ENCODE results near the gene HTR1E. TPM values are rescaled to one million over a fixed set of nuclear protein-coding genes. Genes with fewer than 3 reads are reported as not detected.
"Not testable (repeated sequence)": the region's sequence is repeated elsewhere in the genome, so short reads cannot be mapped to it uniquely, and the experiment has no call there.

The HTR1E gene, protein sequence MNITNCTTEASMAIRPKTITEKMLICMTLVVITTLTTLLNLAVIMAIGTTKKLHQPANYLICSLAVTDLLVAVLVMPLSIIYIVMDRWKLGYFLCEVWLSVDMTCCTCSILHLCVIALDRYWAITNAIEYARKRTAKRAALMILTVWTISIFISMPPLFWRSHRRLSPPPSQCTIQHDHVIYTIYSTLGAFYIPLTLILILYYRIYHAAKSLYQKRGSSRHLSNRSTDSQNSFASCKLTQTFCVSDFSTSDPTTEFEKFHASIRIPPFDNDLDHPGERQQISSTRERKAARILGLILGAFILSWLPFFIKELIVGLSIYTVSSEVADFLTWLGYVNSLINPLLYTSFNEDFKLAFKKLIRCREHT
- not detected for total RNA-seq

DNA sequence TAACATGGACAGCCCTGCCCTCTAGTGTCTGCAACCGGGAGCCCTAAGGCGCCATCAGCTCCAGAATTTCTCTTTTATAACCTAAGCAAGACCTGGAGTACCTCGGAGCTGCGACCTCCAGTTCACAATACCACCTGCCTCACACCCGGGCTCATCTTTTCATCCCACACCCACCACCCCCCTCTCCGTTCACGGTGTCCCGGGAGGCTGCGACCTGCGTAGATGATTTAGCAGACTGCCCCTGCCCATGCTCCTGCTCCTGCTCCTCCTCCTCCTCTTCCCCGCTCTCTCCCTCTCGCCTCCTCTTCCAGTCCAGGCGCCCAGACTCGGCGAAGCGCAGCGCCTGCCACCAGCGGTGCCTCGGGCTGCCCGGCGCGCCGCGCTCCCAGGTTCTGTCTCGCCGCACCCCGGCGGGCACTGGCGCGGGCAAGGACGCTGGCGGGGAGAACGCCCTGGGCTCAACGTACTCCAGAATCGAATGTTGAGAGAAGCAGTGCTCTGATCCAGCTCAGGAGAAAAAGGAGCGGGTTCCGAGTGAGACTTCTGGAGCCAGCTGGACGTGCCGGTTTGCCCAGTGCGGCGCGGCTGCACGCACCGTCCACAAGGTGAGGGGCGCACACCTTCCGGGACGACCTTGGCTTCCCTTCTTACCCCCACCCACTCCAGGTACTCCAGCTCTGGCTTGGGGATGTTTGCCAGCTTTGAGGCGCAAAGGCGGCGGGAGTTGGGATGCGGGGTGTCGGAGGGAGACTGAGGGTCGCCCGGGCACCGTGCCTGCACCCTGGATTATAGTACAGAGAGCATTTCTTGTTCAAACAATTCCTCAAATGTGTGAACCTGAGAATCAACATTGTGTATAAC, at the start of gene HTR1E:
Gene HTR1E, plus strand, starts transcription at position 310 of the 861 bp plus-strand sequence. CDS start 77,807 bp downstream, outside the sequence.
- no peak within 1 kb of the TSS for H3K27ac ChIP-seq (ENCODE audit: low read depth, low read length)
- H3K9ac ChIP-seq (ENCODE audit: low read depth in 1 of 3, low read length in 3 of 3): no peak within 1 kb of the TSS
- peaks cover 14 to 23% (median 20%) of the 10 kb centered on the region in 3 donors for H3K27me3 ChIP-seq (ENCODE audit: control insufficient read depth in 3 of 3, insufficient read depth in 3 of 3, low read length in 3 of 3)
- peaks cover 0 to 4% (median 0%) of the 10 kb centered on the region in 3 donors for H3K4me1 ChIP-seq (ENCODE audit: control insufficient read depth in 3 of 3, insufficient read depth in 3 of 3, low read length in 3 of 3)
- peak within 1 kb of the TSS; percentile 35 to 37 (median 36) for H3K4me3 ChIP-seq (ENCODE audit: low read length in 3 of 3)
- no peaks in the 10 kb centered on the region for H3K9me3 ChIP-seq (ENCODE audit: control insufficient read depth in 3 of 3, low read length in 3 of 3)
- no peaks in the 10 kb centered on the region for H3K36me3 ChIP-seq (ENCODE audit: control insufficient read depth in 3 of 3, insufficient read depth in 3 of 3, low read length in 3 of 3)

DNA sequence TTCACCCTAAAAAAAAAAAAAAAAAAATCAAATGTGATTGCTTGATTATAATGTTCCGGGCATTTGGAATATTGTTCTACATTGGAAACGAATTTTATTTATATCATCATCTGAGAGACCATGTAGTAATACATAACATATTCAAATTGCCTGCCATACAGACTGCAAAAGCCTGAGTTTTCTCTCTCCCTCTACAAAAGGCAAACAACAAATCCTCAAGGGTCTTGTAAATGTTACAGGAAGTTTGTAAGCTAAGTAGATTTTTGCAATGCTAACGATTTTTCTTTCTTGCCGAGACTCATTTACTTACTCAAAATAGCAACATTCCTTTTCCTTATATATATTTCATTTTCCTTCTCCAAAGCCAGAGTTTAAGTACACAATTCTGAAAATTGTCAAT, 49.0 kb upstream of the HTR1E start:
- Histone ChIP-seq H3K27ac (ENCODE audit: low read depth, low read length) (no peak overlapping the region), H3K27me3 (ENCODE audit: control insufficient read depth in 3 of 3, insufficient read depth in 3 of 3, low read length in 3 of 3) (no peaks in the 10 kb centered on the region), H3K4me1 (ENCODE audit: control insufficient read depth in 3 of 3, insufficient read depth in 3 of 3, low read length in 3 of 3) (no peaks in the 10 kb centered on the region), H3K9me3 (ENCODE audit: control insufficient read depth in 3 of 3, low read length in 3 of 3) (no peaks in the 10 kb centered on the region), H3K9ac (ENCODE audit: low read depth in 1 of 3, low read length in 3 of 3) (no peak overlapping the region), H3K4me3 (ENCODE audit: low read length in 3 of 3) (no peak overlapping the region), H3K36me3 (ENCODE audit: control insufficient read depth in 3 of 3, insufficient read depth in 3 of 3, low read length in 3 of 3) (no peaks in the 10 kb centered on the region)

DNA sequence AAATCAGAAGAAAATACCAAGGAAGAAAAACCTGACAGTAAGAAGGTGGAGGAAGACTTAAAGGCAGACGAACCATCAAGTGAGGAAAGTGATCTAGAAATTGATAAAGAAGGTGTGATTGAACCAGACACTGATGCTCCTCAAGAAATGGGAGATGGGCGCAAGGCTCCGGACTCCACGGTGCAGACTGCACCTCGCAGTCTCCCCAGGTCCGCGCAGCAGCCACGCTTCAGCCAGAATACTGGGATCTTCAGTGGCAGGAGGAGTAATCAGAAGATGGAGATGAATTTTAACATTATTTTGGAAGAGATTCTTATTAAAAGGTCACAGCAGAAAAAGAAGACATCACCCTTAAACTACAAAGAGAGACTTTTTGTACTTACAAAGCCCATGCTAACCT, 40.1 kb upstream of the HTR1E start:
- H3K4me3 ChIP-seq (ENCODE audit: low read length in 3 of 3); H3K27me3 ChIP-seq (ENCODE audit: control insufficient read depth in 3 of 3, insufficient read depth in 3 of 3, low read length in 3 of 3); H3K4me1 ChIP-seq (ENCODE audit: control insufficient read depth in 3 of 3, insufficient read depth in 3 of 3, low read length in 3 of 3); H3K9me3 ChIP-seq (ENCODE audit: control insufficient read depth in 3 of 3, low read length in 3 of 3); H3K36me3 ChIP-seq (ENCODE audit: control insufficient read depth in 3 of 3, insufficient read depth in 3 of 3, low read length in 3 of 3); H3K27ac ChIP-seq (ENCODE audit: low read depth, low read length); H3K9ac ChIP-seq (ENCODE audit: low read depth in 1 of 3, low read length in 3 of 3): not testable (repeated sequence)

DNA sequence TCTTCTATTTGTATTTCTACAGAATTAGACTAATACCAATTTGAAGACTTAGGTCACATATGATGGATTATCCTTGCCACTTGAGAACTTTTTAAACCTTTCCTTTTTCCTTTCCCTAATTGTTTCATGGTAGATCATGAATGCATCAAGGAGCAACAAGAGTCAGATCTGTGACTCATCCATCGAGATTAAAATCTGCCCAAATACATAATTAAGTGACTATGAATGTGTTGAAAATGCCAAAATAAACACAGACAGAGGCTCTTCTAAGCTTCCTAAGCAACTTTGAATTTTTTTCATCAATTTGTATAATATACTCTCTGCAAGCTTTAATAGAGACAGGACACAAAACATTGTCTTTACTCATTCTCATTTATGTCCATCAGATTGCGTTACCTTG, 23.5 kb upstream of the HTR1E start:
- no peak overlapping the region for H3K9ac ChIP-seq (ENCODE audit: low read depth in 1 of 3, low read length in 3 of 3)
- H3K36me3 ChIP-seq (ENCODE audit: control insufficient read depth in 3 of 3, insufficient read depth in 3 of 3, low read length in 3 of 3): no peaks in the 10 kb centered on the region
- no peaks in the 10 kb centered on the region for H3K27me3 ChIP-seq (ENCODE audit: control insufficient read depth in 3 of 3, insufficient read depth in 3 of 3, low read length in 3 of 3)
- H3K4me1 ChIP-seq (ENCODE audit: control insufficient read depth in 3 of 3, insufficient read depth in 3 of 3, low read length in 3 of 3): no peaks in the 10 kb centered on the region
- no peaks in the 10 kb centered on the region for H3K9me3 ChIP-seq (ENCODE audit: control insufficient read depth in 3 of 3, low read length in 3 of 3)
- H3K4me3 ChIP-seq (ENCODE audit: low read length in 3 of 3): no peak overlapping the region
- H3K27ac ChIP-seq (ENCODE audit: low read depth, low read length): no peak overlapping the region

DNA sequence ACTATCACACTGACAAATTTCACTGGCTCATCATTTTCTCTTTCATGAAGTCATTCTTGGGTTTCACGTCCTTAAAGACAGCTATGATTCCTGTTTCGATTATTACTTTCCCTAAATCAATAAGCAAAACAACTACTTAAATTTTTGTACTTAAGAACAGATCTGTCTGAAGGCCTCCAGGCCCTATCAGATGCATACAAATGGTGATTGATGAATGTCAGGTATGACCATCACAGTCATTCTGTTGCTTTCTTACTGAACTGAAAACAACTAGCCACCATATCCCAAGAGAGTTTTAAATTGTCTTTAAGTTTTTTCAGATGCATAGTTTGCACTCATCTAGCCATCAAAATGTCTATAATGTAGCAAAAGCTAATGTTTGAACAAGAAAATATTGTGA, 20.9 kb upstream of the HTR1E start:
- Histone ChIP-seq H3K4me1 (ENCODE audit: control insufficient read depth in 3 of 3, insufficient read depth in 3 of 3, low read length in 3 of 3) (no peaks in the 10 kb centered on the region), H3K27me3 (ENCODE audit: control insufficient read depth in 3 of 3, insufficient read depth in 3 of 3, low read length in 3 of 3) (no peaks in the 10 kb centered on the region), H3K9ac (ENCODE audit: low read depth in 1 of 3, low read length in 3 of 3) (no peak overlapping the region), H3K4me3 (ENCODE audit: low read length in 3 of 3) (no peak overlapping the region), H3K9me3 (ENCODE audit: control insufficient read depth in 3 of 3, low read length in 3 of 3) (no peaks in the 10 kb centered on the region), H3K36me3 (ENCODE audit: control insufficient read depth in 3 of 3, insufficient read depth in 3 of 3, low read length in 3 of 3) (no peaks in the 10 kb centered on the region), H3K27ac (ENCODE audit: low read depth, low read length) (no peak overlapping the region)

DNA sequence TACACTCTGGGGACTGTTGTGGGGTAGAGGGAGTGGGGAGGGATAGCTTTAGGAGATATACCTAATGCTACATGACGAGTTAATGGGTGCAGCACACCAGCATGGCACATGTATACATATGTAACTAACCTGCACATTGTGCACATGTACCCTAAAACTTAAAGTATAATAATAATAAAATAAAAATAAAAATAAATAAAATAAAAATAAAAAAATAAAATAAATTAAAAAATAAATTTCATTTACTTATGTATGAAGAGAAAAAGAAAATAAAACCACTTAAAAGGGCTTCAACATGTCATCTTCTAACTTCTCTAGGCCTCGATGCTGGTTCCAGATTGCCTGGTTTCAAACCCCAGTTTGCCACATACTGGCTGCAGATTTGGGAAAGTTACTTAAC, 10.2 kb upstream of the HTR1E start:
- H3K9ac ChIP-seq (ENCODE audit: low read depth in 1 of 3, low read length in 3 of 3); H3K4me3 ChIP-seq (ENCODE audit: low read length in 3 of 3); H3K9me3 ChIP-seq (ENCODE audit: control insufficient read depth in 3 of 3, low read length in 3 of 3); H3K27ac ChIP-seq (ENCODE audit: low read depth, low read length); H3K36me3 ChIP-seq (ENCODE audit: control insufficient read depth in 3 of 3, insufficient read depth in 3 of 3, low read length in 3 of 3); H3K4me1 ChIP-seq (ENCODE audit: control insufficient read depth in 3 of 3, insufficient read depth in 3 of 3, low read length in 3 of 3); H3K27me3 ChIP-seq (ENCODE audit: control insufficient read depth in 3 of 3, insufficient read depth in 3 of 3, low read length in 3 of 3): not testable (repeated sequence)

DNA sequence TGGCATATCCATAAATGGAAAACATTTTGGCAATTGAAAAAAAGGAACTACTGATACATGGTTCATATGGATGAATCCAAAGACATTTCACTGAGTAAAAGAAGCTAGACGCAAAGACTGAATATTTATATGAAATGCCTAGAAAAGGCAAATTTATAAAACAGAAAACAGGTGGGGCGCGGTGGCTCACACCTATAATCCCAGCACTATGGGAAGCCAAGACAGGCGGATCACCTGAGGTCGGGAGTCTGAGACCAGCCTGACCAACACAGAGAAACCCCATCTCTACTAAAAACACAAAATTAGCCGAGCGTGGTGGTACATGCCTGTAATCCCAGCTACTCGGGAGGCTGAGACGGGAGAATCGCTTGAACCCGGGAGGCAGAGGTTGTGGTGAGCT, 9.5 kb upstream of the HTR1E start:
- H3K4me3 ChIP-seq (ENCODE audit: low read length in 3 of 3); H3K4me1 ChIP-seq (ENCODE audit: control insufficient read depth in 3 of 3, insufficient read depth in 3 of 3, low read length in 3 of 3); H3K9me3 ChIP-seq (ENCODE audit: control insufficient read depth in 3 of 3, low read length in 3 of 3); H3K36me3 ChIP-seq (ENCODE audit: control insufficient read depth in 3 of 3, insufficient read depth in 3 of 3, low read length in 3 of 3); H3K27me3 ChIP-seq (ENCODE audit: control insufficient read depth in 3 of 3, insufficient read depth in 3 of 3, low read length in 3 of 3); H3K27ac ChIP-seq (ENCODE audit: low read depth, low read length); H3K9ac ChIP-seq (ENCODE audit: low read depth in 1 of 3, low read length in 3 of 3): not testable (repeated sequence)

DNA sequence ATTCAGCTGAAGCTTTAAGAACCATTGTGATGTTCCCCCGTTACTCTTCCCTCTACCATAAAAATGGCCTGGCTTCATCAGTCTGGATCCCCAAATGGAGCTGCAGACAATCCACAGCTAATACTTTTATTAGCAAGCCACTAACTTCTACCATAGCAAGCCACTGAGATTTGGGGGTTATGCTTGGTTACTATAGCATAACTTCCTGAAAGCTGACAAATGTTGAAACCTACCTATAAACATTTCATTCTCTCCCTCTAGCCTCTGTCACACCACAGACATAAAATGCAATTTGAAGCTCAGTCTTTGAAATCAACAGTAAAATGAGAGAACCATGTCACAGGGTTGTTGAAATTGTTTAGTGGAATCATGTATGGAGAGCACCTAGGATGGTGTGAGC, 3.0 kb upstream of the HTR1E start:
- Histone ChIP-seq H3K9ac (ENCODE audit: low read depth in 1 of 3, low read length in 3 of 3) (no peak overlapping the region), H3K36me3 (ENCODE audit: control insufficient read depth in 3 of 3, insufficient read depth in 3 of 3, low read length in 3 of 3) (no peaks in the 10 kb centered on the region), H3K27ac (ENCODE audit: low read depth, low read length) (no peak overlapping the region), H3K27me3 (ENCODE audit: control insufficient read depth in 3 of 3, insufficient read depth in 3 of 3, low read length in 3 of 3) (peaks cover 14 to 21% (median 20%) of the 10 kb centered on the region in 3 donors), H3K4me3 (ENCODE audit: low read length in 3 of 3) (no peak overlapping the region), H3K9me3 (ENCODE audit: control insufficient read depth in 3 of 3, low read length in 3 of 3) (no peaks in the 10 kb centered on the region), H3K4me1 (ENCODE audit: control insufficient read depth in 3 of 3, insufficient read depth in 3 of 3, low read length in 3 of 3) (peaks cover 0 to 4% (median 0%) of the 10 kb centered on the region in 3 donors)

DNA sequence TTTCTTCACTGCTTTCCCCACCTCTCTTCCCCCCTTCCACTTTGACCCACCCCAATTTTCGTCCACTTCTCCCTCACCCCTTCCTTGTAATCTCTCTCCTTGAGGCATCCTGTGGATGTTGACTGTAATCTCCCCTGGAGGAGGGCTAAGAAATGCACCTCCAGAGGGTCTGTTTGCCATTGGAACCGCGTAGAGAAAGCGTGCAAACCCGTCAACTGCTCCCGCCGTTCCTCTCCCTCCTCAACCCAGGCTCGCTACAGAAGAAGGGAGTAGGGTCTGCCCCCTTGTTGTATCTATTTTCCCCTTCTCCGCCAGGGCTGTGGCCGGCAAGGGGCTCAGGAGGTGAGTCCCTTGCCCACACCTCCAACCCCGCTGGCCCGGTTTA, 502 bp upstream of the HTR1E start:
- Histone ChIP-seq H3K9me3 (ENCODE audit: control insufficient read depth in 3 of 3, low read length in 3 of 3) (no peaks in the 10 kb centered on the region), H3K4me3 (ENCODE audit: low read length in 3 of 3) (peak overlapping the region in 2 of 3 donors; percentile 35 to 36), H3K36me3 (ENCODE audit: control insufficient read depth in 3 of 3, insufficient read depth in 3 of 3, low read length in 3 of 3) (no peaks in the 10 kb centered on the region), H3K4me1 (ENCODE audit: control insufficient read depth in 3 of 3, insufficient read depth in 3 of 3, low read length in 3 of 3) (peaks cover 0 to 4% (median 0%) of the 10 kb centered on the region in 3 donors), H3K9ac (ENCODE audit: low read depth in 1 of 3, low read length in 3 of 3) (no peak overlapping the region), H3K27me3 (ENCODE audit: control insufficient read depth in 3 of 3, insufficient read depth in 3 of 3, low read length in 3 of 3) (peaks cover 14 to 23% (median 20%) of the 10 kb centered on the region in 3 donors), H3K27ac (ENCODE audit: low read depth, low read length) (no peak overlapping the region)

DNA sequence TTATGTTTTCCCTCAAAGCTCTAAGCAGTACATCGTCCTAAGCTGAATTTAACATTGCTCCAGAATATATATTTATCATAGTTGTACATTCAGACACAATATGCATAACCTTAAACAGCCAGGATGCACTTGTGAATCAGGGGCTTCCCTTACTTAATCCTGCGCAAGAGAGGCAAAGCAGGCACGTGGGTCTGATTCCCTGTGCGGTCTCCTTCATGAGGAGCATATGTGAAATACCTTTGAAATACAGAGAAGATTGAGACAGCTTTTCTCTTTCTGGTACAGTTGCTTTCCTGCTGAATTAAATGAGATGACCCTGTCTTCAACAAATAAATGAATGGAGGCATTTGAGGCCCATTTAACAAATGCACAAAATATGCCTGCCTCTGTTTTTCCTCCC, 1.5 kb downstream of the HTR1E start:
- Histone ChIP-seq H3K4me1 (ENCODE audit: control insufficient read depth in 3 of 3, insufficient read depth in 3 of 3, low read length in 3 of 3) (peaks cover 0 to 4% (median 0%) of the 10 kb centered on the region in 3 donors), H3K36me3 (ENCODE audit: control insufficient read depth in 3 of 3, insufficient read depth in 3 of 3, low read length in 3 of 3) (no peaks in the 10 kb centered on the region), H3K4me3 (ENCODE audit: low read length in 3 of 3) (no peak overlapping the region), H3K27ac (ENCODE audit: low read depth, low read length) (no peak overlapping the region), H3K27me3 (ENCODE audit: control insufficient read depth in 3 of 3, insufficient read depth in 3 of 3, low read length in 3 of 3) (peaks cover 14 to 28% (median 20%) of the 10 kb centered on the region in 3 donors), H3K9me3 (ENCODE audit: control insufficient read depth in 3 of 3, low read length in 3 of 3) (no peaks in the 10 kb centered on the region), H3K9ac (ENCODE audit: low read depth in 1 of 3, low read length in 3 of 3) (no peak overlapping the region)

Measured in skeletal muscle tissue (tissue), 4 donors.